GM21381 (cell line): ENCODE data around the gene SRM.
"Not testable (repeated sequence)": the region's sequence is repeated elsewhere in the genome, so short reads cannot be mapped to it uniquely, and the experiment has no call there.

Experiments
- ATAC-seq: cut with Tn5 transposase; IDR thresholded peaks from one replicate; pipeline ENCODE4 v1.9.1; 2021; ENCODE audit warnings: mild to moderate bottlenecking, moderate library complexity; ENCODE audit not compliant: unreplicated experiment

Gene SRM

GRCh38 chr1:11059968-11060830 lies at the start of gene SRM:
TSS of gene SRM (minus strand) at chr1:11060018. CDS start at chr1:11059943, 75 bp downstream.
- ATAC-seq = peak; percentile 91

DNA sequence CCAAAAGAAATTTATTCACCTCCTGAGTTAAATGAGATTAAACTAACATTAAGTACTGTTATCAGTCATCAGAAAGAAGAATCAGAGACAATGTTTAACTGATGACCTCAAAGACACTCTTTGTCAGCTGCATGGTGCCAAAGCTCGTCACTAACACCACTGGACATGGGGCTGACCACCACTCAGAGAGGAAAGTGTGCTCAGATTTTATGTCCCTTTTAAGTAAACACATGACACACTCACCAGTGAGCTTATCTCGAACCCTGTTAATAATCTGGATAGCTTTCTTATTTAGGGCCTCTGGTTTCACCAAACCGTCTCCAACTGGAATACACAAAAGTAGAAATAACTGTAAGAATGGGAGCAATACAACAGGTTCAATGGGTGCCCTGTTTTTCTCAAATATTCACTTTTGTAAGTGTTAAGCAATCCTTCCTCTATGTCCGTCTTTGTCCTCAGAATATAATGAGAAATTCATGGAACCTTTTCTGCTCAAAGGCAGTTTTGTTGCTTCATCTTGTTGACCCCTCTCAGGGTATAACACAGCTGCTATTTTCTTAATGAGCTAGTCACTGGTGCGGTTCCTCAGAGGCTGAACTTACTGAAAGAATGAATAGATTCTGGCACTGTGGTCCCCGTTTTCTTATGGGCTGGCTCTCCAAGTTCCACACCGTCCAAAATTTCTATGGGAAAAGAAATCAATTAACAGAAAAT lies 49.4 kb upstream of the SRM start:
- ATAC-seq = no peak

DNA sequence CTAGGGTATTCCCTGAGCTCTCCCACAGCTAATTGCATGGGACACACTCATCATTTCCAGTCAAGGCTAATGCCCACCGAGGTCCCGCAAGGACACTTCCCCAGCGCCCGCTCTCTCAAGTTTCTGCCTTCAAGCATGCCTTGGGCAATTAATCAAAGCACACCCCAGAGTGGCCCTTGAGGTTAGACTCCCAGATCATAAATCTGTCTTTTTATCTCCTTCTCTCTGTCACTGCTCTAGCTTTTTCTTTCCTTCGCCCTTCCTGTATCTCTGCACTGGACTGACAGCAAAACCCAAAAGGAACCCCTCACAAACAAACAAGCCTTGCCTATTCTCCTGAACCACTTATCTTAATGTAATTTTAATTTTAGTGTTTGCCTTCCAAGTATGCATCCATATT lies 47.8 kb upstream of the SRM start:
- no peak for ATAC-seq

- no peak for ATAC-seq
These were observed 45.8 kb upstream of the SRM start for GRCh38 chr1:11105586-11105985.

DNA sequence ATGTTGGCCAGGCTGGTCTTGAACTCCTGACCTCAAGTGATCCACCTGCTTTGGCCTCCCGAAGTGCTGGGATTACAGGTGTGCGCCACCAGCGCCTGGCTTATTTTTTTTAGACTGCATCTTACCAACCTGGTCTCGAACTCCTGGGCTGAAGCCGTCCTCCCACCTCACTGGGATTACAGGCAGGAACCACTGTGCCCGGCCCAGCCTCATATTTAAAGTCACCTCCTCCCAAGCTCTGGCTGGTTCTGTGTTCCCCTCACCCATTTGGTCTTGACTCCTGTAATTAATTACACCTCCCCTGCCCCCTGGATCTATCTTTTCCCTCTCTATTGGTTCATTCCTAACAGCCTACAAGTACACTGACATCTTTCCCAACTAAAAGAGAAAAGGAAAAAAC lies 41.5 kb upstream of the SRM start:
- no peak for ATAC-seq

- not testable (repeated sequence) for ATAC-seq
These were observed 41.0 kb upstream of the SRM start for GRCh38 chr1:11100806-11101205.

DNA sequence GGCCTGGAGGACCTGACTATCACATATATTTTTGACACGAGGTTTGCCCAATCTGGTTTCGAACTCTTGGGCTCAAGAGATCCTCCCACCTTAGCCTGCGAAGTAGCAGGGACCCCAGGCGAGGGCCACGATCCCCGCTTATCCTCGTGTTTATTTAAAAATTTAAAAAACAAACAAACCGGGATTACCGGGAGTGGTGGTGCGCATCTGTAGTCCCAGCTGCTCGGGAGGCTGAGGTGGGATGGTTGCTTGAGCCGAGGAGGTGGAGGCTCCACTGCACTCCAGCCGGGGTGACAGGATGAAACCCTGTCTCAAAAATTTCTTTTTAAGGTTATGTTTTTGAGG lies 40.3 kb upstream of the SRM start:
- no peak for ATAC-seq

GRCh38 chr1:11099310-11100148 lies 39.7 kb upstream of the SRM start, which contains the start of gene EXOSC10:
TSS of gene EXOSC10 (minus strand) at chr1:11099869. CDS start at chr1:11099831, 38 bp downstream.
- peak; percentile 89 for ATAC-seq

DNA sequence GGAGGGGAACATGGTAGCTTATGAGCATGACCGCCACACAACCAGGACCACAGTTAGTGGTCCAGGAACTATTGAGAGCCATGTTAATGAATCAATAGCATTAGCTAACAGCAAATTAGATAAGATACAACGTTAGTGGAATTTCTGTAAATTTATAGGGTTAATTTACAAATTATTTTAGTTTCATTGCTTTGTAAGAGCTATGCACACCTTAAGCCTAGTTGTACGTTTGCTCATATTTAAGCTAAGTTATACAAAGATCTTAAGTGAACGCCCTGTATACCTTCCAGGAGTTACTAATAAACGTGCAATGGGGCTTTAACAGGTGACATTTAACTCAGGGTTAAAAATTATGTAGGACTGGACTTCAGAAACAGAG lies 39.1 kb upstream of the SRM start:
- no peak for ATAC-seq

DNA sequence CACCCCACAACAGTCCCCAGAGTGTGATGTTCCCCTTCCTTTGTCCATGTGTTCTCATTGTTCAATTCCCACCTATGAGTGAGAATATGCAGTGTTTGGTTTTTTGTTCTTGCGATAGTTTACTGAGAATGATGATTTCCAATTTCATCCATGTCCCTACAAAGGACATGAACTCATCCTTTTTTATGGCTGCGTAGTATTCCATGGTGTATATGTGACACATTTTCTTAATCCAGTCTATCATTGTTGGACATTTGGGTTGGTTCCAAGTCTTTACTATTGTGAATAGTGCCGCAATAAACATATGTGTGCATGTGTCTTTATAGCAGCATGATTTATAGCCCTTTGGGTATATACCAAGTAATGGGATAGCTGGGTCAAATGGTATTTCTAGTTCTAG lies 24.0 kb upstream of the SRM start:
- not testable (repeated sequence) for ATAC-seq

DNA sequence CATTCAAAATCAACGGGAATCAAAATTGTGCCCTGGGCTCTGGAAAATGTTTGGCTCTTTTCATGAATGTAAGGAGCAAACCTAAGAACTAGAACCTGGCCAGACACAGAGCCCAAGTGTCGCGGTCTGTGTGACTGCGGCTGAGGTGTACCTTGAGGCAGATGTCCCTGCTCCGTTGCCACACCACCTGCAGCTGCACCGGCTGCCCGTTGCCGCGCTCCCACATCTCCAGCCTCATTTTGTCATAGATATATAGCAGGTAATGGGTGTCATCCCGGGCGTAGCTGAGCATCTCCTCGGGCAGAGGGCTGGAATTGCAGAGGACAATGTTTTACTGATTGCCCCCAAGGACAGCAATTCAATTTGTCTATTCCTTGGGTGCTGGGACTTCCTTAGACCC lies 21.1 kb upstream of the SRM start:
- no peak for ATAC-seq

DNA sequence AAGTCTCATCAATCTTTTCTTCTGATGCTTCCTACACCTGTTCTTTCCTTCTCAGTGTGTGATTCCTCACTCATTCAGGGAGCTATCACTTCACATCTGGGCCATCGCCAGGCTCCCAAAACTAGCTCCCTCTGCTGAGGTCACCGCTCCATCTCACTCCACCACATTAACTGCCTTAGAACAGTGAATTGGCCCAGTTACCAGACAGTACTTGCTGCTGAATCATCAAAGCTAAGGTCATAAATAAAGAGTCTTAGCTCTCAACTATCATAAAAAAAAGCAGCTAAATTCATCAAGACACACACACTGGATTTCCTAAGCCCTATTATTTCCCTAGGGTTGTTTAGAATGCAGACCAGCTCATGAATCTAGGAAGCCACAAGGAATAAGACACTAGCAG lies 18.8 kb upstream of the SRM start:
- no peak for ATAC-seq

DNA sequence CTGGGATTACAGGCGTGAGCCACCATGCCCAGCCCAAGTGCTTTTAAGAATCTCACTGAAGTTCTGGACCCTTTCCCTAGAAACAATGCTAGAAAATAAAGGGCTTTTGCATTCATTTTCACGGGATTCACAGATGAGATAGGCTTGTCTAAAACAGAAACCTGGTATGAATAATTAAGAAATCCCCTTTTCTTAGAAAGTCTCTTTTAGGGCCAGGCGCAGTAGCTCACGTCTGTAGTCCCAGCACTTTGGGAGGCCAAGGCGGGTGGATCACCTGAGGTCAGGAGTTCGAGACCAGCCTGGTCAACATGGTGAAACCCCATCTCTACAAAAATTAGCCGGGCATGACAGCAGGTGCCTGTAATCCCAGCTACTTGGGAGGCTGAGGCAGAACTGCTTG lies 13.6 kb upstream of the SRM start:
- ATAC-seq = not testable (repeated sequence)

- no peak for ATAC-seq
These were observed 12.5 kb upstream of the SRM start for GRCh38 chr1:11072216-11072917.

DNA sequence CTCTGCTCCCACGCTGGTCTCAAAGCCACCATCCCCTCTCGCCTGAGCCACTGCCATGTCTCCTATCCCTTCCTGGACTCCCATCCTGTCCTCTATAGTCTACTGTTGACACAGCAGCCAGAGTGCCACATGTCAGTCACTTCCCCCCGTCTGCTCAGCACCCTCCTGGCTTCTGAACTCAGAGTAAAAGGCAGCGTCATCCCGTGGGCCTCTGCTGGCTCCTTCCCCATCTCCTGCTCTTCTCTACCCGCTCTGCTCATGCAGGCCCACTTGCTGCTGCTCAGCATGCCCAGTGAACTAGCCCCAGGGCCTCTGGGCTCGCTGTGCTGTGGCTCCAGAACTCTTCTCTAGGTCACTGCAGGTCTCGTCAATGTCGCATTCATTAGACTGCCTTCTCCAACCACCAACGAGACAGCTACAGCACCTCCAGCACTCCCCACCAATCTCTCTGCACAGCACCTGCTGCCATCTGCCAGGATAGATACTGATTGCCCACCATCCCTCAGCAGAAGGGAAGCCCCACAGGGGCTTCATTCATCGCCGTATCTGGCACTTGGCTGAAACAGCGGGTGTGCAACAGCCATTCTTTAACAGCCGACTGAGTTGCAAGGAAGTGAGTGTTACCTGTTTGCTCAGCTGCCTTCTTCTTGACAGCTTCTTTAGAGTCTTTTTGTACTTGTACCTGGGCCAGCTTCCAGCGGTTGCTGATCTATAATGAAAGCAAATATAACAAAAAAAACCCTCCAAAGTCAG lies 11.8 kb upstream of the SRM start:
- ATAC-seq = no peak

GRCh38 chr1:11070876-11071275 lies 11.1 kb upstream of the SRM start:
- no peak for ATAC-seq

DNA sequence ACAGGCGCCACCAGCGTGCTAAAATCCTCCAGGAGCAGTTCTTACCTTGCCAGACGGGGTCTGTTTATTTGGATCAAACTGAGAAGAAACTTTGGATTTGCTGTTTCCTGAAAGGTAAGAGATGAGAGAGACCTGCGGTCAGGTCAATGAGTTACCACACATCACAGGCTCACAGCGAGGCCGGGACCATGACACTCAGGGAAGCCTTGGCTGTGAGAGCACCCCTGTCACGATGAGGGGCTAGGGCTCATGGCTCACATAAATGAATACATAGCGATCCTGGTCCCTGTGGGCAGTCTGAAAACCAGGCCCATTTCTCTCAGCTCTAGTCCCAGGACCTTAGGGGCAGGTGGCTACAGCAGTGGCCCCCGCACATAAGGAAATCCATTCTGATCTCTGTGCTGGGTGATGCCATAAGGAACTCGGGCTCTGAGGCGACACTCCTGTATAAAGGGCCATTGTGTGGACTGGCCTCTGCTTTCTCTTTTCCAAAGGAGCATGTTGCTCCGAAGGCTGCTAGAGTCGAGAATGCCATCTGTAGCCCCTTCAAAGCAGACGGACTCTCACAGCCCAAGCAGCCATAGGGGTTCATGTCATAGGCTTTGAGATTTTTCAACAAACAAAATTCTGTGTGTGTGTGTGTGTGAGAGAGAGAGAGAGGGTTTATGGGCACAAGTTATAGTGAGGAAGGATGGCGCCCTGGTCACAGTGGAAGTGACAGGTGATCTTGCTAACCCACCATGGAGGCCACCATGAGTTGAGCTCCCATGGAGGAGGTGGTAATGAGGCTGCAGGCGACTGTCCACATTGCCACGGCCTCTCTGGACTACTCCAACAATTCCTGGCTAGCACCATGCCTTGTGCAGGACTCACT lies 9.0 kb upstream of the SRM start:
- ATAC-seq = no peak

- ATAC-seq = no peak
These were observed 8.1 kb upstream of the SRM start for GRCh38 chr1:11067716-11068599.
